Fibroblast of the aortic adventitia (primary cell): Measurements from ENCODE around the gene MAP1S. TPM values are rescaled to one million over a fixed set of nuclear protein-coding genes. Genes with fewer than 3 reads are reported as not detected.
A peak's percentile ranks its signal among the peaks of the same experiment; 100 is the strongest.
"Not testable (repeated sequence)": the region's sequence is repeated elsewhere in the genome, so short reads cannot be mapped to it uniquely, and the experiment has no call there.

Source experiments
- DNase-seq: peaks from one replicate; pipeline ENCODE4 v3.0.0-alpha.2; 2010; ENCODE audit warnings: low read depth
- H3K4me3 ChIP-seq: 2 replicates; pipeline ENCODE4 v1.5.1; 2011; ENCODE audit warnings: low read depth, mild to moderate bottlenecking, control low read depth, low read length, moderate library complexity
- total RNA-seq: library from RNA; depleted of rRNA; stranded (reverse); fragments of >200 nt; gene quantifications from 2 replicates; pipeline ENCODE4 v1.2.3, GENCODE V29; 2012; ENCODE audit warnings: low replicate concordance
- TF ChIP-seq, protein P1 (sequence below): IDR thresholded peaks from 2 replicates; pipeline ENCODE4 v1.5.1; 2011; ENCODE audit warnings: mild to moderate bottlenecking, low read length, control low read depth, inconsistent platforms; ENCODE audit not compliant: insufficient read depth

The MAP1S gene
- total RNA-seq, 1 donor = 19.3 TPM

DNA sequence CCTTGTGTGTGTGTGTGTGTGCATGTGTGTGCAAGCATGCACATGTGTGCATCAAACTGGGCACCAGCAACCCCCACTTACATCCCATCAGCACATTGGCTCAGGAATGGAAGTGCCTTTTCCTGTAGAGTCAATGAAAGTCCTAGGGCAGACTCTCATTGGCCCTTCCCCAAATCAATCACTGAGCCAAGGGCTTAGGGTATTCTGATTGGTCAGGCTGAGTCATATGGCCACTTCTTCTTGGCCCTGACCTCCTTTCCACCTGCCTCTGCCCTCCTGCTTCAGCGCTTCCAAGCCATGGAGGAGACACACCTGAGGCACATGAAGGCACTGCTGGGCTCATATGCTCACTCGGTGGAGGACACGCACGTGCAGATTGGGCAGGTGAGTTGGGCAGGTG lies 52.9 kb downstream of the MAP1S start:
- H3K4me3 ChIP-seq = no peak overlapping the region
- TF ChIP-seq, protein P1, sequence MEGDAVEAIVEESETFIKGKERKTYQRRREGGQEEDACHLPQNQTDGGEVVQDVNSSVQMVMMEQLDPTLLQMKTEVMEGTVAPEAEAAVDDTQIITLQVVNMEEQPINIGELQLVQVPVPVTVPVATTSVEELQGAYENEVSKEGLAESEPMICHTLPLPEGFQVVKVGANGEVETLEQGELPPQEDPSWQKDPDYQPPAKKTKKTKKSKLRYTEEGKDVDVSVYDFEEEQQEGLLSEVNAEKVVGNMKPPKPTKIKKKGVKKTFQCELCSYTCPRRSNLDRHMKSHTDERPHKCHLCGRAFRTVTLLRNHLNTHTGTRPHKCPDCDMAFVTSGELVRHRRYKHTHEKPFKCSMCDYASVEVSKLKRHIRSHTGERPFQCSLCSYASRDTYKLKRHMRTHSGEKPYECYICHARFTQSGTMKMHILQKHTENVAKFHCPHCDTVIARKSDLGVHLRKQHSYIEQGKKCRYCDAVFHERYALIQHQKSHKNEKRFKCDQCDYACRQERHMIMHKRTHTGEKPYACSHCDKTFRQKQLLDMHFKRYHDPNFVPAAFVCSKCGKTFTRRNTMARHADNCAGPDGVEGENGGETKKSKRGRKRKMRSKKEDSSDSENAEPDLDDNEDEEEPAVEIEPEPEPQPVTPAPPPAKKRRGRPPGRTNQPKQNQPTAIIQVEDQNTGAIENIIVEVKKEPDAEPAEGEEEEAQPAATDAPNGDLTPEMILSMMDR = no peak
- DNase-seq = peak; percentile 21

DNA sequence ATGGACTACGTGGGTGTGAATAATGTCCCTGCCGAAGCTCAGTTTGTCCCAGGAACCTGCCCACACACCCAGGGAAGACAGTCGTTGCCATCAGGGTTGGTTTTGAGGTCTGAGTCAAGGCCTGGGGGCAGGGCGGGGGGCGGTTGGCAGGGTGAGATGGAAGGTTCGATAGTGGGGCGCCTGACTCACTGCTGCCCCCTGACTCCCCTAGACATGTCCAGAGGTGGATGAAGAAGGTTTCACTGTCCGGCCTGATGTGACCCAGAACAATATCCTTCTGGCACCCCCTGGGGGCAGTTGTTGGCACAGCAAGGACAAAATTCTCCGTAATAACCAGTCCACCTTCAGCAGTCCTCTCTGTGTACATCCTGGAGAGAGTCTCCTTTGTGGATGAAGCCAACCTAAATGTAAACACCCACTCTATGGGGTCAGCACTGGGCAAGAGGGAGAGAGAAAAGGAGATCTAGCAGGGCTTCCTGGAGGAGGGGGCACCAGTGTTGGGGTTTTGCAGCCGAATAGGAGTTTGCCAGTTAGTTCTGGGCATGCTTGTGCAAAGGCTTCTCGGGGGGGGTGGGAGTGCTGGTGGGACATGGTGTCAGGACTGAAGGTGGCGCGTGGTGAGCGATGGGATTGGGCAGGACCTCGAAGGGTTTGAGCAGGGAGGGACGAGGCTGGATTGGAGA lies 56.1 kb downstream of the MAP1S start:
- TF ChIP-seq, protein P1 = peak; percentile 68
- H3K4me3 ChIP-seq = no peak overlapping the region
- peak; percentile 32 for DNase-seq

DNA sequence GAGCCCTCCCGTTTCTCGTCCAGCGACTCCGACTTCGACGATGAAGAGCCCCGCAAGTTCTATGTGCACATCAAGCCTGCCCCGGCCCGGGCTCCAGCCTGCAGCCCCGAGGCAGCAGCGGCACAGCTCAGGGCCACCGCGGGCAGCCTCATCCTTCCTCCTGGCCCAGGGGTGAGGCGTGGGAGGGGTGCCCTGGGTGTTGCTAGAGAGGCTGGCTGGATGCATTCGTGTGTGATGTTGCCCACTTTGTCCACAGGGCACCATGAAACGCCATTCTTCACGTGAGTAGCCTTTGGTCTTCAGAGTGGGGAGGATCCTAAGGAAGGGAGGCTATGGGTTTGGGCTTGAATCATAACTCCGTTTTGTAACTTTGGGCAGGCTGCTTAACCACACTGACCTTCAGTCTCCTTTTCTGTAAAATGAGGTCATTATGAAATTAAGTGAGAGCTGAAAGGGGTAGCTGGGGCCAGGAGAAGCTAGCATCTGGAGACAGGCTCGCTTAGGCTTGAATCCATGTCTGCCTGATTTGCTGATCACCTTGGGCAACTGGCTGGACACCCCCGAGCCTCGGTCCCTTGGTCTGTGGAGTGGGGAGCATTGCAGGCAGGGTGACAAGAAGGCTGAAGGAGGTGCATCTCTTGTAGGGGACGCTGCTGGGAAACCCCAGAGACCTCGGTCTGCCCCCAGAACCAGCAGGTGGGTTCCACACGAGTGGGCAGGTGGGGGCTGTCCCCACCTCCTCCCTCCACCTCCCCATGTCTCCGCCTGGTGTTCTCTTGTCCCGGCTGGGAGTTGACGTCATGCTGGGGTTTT lies 56.9 kb downstream of the MAP1S start:
- H3K4me3 ChIP-seq = no peak overlapping the region
- DNase-seq = peak; percentile 20
- TF ChIP-seq, protein P1 = no peak

DNA sequence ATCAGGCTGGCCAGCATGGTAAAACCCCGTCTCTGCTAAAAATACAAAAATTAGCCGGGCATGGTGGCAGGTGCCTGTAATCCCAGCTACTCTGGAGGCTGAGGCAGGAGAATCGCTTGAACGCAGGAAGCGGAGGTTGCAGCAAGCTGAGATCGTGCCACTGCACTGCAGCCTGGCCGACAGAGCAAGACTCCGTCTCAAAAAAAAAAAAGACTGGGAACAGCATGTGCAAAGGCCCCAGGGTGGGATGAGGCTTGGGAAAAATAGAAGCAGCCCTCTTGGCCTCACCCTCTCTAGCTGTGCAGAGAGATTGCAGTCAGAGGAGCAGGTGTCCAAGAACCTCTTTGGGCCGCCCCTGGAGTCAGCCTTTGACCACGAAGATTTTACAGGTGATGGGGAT lies 58.6 kb downstream of the MAP1S start:
- not testable (repeated sequence) for DNase-seq, H3K4me3 ChIP-seq

DNA sequence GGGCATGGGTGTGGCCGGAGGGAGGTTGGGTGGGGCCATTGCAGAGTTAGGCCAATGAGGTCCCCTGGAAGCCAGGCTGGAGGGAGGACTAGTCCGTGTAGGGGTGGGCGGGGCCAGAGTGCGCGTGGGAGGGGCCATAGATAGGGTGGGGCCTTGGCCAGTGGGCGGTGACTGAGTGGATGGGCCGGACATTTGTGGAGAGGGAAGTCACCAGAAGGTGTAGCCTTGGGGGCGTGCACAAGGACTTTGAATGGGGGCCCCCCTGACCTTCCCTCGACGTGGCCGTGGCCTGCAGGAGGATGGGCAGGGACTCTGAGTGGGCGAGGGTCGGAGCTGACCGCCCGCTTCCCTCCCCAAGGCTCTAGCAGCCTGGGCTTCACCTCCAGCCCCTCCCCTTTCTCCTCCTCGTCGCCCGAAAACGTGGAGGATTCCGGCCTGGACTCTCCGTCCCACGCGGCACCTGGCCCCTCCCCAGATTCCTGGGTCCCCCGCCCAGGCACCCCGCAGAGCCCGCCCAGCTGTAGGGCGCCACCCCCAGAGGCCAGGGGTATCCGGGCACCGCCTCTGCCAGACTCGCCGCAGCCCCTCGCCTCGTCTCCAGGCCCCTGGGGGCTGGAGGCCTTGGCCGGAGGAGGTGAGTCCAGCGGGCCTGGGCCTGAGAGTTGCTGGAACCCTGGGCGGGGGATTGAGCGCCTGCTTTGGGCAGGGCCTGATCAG lies 59.1 kb downstream of the MAP1S start:
- DNase-seq = no peak
- TF ChIP-seq, protein P1 = no peak
- no peak overlapping the region for H3K4me3 ChIP-seq

DNA sequence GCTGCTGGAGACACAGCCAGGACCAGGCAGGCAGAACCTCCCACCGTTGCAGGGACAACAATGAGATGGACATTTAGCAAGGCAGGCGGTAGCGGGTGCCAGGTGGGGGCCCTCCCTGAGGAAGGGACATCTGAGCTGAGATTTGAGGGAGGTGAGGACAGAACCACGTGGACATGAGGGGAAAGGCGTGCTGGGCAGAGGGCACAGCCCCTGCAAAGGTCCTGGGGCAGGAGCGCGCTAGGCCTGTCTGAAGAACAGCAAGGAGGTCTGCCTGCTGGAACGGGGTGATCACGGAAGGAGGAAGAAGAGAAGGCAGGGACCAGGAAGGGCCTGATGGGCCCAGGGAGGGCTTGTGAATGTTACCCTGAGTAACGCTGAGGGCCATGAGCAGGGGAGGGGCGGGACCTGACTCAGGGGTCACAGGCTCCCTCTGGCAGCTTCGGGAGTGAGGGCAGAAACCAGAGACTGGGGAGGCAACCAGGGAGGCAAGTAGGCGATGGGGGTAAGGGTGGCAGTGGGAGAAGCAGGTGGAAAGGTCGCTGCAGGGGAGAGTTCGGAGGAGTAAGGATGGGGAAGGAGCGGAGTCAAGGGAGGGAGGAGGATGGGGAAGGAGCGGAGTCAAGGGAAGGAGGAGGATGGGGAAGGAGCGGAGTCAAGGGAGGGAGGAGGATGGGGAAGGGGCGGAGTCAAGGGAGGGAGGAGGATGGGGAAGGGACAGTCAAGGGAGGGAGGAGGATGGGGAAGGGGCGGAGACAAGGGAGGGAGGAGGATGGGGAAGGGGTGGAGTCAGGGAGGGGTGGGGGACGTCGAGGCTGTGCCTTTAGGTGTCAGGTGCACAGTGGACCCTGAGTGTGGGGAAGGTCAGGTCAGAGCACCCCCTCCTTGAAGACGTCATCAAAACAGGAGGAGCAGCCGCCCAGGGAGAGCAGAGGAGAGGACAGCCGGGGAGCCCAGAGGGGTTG lies 60.0 kb downstream of the MAP1S start:
- DNase-seq = peak; percentile 28
- no peak overlapping the region for H3K4me3 ChIP-seq

More for the DNA sequence above, 60.0 kb downstream of the MAP1S start:
- TF ChIP-seq, protein P1 = no peak
